HG03565 (cell line): ENCODE results near the gene SCN3A.

Source experiments
- ATAC-seq: cut with Tn5 transposase; IDR thresholded peaks from one replicate; pipeline ENCODE4 v1.9.1; 2021; ENCODE audit warnings: mild to moderate bottlenecking, moderate library complexity; ENCODE audit not compliant: unreplicated experiment

SCN3A gene

DNA sequence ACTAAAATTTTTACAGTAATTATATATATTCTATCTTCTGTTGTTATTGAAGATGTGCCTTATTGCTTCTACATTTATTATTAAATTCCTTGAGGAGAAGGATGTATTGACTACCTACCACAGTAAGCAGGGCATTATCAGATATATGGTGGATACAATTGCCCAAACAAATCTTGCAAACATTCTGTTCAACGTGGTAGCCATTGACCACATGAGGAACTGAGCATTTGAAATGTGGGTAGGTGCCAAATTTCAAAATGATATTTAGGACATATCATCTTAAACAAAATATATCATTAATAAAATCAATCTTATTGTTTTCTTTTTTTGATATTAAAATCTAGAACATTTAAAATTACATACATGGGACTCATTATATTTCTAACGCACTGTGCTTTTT, 11.1 kb downstream of the SCN3A start:
- ATAC-seq: peak; percentile 25

DNA sequence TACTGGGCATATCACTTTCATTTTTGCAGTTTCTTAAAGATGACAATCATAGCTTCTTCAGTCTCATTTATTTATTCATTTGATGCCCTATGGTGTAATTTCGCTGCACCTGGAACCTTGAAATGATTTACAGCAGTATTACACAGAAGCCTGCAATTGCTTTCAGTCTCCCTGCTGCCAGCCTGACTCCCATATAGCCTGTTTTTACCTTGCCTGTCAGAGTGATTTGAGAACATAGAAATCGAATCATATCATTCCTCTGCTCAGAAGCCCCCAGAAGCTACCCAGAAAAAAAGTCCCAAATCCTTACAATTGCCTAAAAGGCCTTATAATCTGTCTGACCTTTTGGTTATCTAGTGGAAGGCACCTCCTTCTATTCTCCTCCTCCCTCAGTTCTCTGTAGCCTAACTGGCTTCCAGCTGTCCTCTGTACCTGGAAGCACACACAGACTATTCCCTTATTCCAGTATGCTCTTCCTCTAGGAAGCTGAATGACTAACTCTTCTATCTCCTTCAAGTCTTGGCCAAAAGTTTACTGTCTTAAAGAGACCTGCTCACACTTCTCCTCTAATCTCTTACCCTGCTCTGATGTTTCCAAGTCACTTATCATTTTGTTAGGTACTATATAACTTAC, 12.6 kb downstream of the SCN3A start:
- no peak for ATAC-seq

DNA sequence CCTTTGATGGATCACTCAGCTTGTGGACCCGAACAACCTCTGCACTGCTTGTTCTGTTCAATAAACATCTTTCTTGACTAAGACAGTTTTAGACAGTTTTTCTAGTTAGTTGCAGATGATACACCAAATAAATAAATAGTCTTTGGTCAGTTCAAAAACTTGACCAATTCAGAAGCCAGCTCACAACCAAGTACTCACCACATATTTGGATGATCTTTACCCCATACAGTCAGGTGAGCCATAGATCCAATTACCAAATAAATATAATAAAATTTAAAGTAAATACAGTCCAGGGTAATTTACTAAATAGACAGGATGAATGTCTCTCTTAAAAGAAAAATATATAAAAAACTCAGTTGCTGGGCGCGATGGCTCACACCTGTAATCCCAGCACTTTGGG, 18.2 kb downstream of the SCN3A start:
- no peak for ATAC-seq

DNA sequence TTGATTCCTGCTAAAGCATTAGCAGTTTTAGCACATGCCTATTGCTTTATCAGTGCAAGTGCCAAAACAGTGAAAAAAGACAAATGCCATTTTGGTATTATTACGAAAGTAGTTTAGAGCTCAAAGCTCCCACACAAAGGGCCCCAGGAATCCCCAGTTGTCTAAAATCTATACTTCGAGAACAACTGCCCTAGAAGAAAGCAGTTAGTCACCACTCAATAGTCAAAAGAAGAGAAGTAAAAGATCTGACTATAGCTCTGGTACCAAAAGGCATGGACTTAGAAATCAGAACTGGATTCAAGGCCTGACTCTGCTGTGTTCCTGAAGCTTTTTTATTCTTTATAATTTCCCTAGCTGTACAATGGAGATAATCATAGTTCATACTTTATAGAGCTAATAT, 21.8 kb downstream of the SCN3A start:
- peak; percentile 39 for ATAC-seq

DNA sequence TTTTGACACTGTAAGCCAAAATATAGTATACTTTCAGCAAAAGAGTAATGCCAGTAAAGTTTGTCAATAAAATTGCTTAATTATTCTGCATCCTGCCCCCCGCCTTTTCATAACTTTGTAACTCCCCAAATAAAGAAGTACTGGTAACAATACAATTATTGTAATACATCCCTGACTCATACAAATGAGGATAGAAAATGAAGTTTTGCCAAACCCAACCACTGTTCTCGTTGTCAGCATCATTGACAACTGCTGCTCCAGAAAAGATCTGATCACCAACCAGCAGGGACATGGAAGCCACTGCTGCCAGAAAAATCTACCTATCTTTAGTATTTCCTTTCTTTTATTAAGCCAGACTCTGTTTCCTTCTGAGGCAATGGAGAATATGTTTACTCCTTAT, 27.1 kb downstream of the SCN3A start:
- no peak for ATAC-seq

DNA sequence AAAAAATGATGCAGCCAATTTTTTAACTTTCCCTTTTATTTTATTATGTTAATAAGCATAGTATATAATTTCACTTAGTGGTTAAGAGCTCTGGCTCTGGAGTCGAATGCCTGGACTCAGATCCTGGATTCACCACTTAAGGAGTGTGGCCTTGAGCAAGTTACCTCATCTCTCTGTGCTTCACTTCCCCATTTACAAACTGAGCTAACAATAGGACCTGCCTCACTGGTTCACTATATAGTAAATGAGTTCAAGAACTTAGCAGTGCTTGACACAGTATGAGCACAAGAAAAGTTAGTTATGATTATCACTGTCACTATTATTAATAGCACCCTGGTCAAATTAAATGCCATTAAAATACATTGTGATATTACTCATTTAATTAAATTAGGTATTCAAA, 30.6 kb downstream of the SCN3A start:
- ATAC-seq: peak; percentile 77

DNA sequence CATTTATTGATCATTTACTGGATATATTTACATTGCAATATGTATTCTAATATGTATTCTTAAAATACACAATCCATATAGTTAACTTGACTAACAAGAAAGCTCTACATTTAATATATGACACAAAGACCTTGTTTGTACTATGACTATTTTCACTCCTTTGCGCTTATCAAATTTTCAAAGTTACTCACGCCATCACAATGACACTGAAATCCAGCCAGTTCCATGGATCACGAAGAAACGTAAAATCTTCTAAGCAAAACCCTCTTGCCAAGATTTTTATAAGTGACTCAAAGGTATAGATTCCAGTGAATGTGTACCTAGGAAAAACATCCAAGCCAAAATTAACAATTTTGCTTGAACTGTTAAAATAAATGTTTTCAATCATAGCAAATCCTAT, 39.6 kb downstream of the SCN3A start:
- no peak for ATAC-seq

DNA sequence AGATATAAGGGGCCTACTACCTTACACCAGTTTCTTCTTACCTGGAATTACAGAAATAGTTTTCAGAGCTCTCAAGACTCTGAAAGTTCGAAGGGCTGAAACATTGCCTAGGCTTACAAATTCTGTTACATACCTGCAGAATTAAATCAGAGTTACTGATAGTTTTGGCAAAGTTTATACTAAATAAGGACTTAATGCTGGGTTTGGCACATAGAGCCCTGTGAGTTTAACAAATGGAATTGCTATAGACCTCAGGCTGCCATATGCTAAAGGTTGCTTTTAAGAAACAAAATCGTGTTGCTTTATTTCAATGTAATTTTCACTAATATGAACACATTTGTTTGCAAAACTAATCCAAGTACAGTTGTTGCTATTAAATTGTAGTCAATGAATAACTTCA, 40.1 kb downstream of the SCN3A start:
- no peak for ATAC-seq

DNA sequence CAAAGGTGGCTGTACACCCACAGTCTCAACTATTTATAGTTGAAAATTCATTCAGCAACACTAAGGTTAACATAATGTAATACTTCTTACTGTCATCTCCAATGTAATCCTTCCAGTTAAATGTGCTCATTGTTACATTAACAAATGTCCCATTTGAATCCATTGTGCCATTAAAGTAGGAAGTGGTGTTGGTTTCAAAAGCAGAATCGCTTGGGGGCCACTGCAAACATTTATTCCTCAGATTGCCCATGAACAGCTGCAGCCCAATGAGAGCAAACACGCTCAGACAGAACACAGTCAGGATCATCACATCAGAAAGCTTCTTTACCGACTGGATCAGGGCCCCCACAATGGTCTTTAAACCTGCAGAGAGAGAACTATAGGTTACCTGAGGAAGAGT, 41.4 kb downstream of the SCN3A start:
- no peak for ATAC-seq

DNA sequence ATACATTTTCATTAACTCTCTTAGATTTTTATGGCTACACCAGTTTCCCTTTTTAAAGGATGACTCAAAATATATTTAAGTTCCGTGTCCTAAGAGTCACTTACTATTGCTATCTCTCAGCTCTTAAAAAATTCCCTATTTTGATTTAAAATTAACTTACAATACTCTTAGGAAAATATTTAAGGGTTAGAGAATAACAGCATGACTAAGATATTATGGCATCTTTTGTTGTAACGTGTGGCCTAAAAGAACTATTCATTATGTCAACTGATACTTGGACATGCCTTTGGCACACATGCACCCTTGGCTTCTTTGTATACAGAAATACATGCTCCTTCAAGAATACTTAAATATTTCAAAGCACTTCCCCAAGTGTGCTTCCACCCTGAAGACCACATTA, 42.3 kb downstream of the SCN3A start:
- ATAC-seq: no peak

DNA sequence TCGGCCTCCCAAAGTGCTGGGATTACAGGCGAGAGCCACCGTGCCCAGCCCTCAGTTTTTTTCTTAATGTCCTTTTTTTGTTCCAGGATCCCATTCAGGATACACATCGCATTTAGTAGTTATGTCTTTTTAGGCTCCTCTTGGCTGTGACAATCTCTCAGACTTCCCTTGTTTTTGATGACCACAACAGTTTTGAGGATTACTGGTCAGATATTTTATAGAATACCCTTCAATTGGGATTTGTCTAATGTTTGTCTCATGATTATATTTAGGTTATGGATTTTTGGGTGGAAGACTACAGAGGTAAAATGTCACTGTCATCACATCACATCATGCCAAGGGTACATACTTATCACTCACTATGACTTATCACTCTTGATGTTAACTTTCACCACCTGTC, 46.7 kb downstream of the SCN3A start:
- no peak for ATAC-seq

DNA sequence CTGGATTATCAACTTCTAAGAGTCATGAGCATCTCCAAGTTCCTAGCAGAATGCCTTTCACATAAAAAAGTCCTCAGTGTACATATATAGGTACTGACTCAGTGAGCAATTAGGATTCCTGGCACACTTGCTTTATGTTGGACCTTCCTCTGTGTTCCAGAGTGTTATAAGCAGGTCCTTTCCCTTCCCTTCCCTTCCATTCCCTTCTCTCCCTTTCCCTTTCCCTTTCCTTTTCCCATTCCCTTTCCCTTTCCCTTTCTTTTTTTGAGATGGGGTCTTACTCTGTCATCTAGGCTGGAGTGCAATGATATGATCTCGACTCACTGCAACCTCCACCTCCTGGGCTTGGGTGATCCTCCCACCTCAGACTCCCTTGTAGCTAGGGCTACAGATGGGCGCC, 48.7 kb downstream of the SCN3A start:
- no peak for ATAC-seq

DNA sequence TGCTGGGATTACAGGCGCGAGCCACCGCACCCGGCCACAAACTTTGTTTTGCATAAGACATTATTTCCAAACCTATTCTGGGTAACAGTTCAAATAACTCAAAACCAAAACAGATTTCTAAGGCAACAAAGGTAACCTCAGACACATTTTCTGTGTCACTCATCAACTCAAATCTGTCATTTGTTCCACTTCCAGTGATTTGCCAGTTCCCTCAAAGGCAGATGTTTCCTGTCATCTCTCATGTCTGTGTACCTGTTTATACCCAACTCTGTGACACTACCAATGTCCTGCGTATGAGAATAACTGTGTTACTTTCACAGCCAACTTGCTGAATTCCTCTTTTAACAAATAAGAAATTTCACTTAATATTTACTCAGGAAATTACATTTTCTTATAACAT, 54.4 kb downstream of the SCN3A start:
- ATAC-seq: peak; percentile 91

DNA sequence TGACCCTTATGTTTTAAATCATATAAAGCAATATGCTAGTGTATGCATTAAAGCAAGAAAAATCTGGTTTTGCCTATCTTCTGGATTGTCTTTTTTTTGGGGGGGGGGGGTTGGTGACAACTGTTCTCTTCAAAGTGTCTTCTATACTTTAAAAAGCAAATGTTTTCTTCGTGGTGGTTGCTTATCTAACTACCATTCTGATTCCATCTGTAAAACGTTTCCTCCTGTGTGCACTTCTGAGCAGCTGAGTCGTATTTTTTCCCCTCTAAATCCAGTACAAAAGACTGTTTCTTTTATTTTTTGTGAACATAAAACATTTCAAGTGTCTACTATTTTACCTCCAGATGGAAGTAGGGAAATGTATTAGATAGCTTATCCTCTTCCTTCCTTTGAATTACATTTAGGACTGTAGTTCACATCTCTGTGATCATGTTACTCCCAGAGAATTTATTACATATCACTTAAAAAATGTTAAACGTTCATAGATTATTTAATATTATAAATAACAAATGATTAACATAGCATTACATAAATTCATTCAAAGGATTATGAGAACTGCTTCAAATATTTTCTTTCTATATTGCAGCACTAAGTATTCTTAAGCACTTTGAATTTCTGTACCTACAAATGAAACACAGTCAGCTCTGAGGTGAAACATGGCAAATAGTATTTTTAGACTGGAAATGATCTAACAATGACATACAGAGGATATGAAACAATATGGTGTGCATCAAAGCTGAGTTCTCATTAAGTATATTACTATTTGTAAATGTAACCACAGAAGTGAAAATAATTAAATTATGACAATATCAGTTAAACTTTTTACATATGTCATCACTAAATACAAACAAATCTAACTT, 56.4 kb downstream of the SCN3A start:
- no peak for ATAC-seq

DNA sequence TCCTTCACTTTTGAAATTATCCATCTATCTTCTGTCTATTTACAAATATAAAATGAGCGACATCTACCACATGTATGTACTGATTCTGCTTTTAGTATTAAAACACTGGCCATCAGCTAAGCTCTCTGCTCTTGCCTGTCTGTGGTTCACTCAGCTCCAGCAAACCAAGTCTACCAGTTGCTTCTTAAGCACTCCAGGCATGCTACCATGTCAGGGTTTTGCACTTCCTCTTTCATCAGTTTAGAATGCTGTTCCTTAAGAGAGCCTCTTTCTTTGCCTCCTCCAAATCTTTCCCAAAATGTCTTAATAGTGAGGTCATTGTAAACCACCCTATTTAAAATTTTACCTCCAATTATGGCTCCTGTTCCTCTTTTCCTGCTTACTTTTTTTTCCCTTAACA, 59.5 kb downstream of the SCN3A start:
- ATAC-seq: peak; percentile 55

DNA sequence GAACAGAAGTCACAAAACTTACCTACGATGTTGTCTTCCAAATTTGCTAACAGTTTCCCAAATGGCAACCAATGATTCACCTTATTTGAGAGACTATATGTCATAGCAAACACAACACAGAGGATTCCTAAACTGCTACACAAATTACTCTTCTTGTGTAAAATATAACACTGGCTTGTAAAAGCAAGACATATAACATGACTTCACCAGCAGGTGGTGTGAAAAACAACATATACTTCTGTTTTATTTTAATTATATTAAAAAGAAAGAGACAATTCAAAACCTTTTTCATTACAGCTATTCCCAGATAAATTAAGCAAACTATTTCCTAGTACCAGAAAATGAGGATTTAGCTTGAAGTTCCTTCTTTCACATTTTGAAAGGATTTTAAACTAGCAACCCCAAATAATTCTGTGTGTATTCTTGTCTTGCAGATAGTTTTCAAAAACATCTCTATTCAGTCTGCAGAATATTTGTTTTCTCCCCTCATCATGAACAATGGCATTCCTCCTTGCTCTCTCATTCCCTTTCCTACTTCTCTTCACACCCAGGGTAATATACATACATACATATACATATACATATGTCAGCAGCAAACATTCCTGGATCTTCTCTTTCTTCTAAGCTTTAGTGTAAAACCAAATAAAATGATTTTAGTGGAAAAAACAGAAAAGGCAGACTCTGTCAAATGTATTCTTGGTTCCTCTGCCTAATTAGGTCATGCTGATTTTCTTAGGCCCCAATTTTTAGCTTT, 62.1 kb downstream of the SCN3A start:
- ATAC-seq: no peak

DNA sequence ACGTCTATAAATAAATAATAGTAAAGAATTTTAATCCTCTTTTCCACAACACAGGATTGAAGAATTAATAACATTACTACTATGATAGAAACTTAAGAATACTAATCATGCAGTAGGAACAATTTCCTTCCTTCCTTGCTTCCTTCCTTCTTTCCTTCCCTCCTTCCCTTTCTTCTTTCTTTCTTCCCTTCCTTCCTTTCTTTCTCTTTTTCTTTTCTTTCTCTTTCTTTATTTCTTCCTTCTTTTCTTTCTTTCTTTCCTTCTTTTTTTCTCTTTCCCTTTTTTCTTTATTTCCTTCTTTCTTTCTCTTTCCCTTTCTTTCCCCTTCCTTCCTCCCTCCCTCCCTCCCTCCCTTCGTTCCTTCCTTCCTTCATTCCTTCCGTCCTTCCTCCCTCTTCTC, 77.6 kb downstream of the SCN3A start:
- ATAC-seq: no peak

DNA sequence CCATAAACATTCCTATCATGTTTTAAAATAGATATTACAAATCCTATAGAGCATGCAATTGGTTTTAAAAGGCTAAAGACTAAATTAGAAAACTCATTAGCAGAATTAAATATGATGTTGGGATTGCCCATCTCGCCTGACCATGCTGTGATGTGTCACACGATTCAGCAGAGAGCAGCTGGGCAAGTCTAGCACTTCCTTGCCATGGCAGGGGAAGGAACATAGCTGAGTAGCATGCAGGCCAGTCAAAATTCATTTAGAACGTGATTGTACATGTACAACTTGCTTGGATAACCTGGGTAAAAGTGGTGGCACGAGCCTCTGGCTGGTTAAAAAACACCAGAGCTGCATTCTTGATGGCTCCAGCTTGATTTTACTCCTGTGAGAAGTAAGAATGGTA, 81.3 kb downstream of the SCN3A start:
- ATAC-seq: no peak

DNA sequence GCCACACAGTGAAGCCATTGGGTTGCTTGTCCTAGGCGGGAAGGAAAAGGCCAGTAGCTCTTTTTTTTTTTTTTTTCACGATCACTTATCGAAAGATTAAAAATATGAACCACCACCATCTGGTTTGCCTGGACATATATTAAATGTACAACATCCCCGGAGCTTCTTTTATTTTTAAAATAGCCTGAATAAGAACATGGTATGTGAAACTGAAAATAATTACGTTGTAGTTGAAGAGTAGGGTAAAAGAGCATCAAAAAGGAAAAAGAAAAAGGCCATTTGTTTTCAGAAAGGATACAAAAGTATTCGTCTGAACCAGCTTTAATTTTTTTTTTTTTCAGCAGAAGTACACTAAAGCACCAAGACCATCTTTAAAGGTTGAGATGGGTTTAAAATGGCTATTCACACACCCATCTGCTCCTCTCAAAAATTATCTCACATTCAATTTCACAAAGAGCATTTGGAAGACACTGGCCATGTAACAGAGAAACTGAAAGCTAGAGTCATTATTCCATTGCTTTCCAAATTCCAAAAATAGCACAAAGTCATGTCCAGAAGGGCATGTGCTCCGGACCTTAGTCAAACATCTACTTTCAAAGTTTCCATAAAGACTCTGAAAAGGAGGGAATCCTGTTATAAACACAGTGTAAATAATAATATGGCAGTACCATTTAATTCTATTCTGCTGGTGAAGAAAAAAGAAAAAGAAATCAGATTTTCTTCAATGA, 82.9 kb downstream of the SCN3A start:
- ATAC-seq: no peak

DNA sequence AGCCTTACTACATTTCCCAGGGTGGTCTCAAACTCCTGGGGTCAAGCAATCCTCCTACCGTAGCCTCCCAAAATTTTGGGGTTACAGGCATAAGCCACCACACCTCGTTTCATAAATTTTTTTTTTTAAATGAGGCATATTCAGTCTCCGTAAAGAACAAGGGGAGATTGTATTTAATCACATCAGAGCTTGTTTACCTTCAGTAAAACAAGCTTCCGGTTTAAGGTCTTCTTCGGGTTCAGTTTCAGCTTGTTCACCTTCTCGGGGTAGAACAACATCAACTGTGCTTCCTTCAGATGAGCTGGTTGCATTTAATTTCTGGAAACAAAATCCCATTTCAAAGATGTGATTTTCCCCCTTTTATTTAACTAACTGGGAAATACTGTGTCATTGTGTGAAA, 88.6 kb downstream of the SCN3A start:
- no peak for ATAC-seq

DNA sequence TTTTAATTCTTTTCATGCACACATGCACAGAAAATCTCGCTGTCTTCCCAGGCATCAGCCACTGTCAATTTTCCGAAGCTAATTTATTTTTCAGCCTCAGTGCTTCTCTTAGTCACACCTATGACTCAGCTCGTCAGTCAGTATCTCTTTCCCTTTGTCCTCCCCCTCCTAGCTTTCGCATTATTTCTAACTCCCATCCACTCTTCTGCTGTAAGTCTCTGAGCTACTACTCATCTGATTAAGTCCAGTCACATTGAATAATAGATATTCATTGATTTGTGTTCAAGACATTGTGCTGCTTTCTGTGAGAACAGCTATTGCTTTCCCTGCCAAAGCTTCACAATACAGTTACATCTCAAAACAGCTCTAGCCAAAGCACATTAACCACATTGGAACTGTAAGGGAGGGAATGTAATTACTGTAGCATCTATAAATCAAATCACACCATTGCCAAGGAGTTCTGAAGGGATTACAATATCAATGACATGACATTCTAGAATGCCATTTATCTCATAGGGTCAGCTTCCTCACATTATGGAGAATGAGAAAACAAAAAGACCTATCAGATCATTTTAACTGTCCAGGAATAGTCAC, 89.4 kb downstream of the SCN3A start:
- no peak for ATAC-seq
